GM12873 (cell line): ENCODE results near the gene VPS39.

Experiments used
- CTCF ChIP-seq: IDR thresholded peaks from 2 replicates; pipeline ENCODE4 v1.5.1; 2012; ENCODE audit warnings: low read depth, mild to moderate bottlenecking, moderate library complexity, low read length, control low read depth; ENCODE audit not compliant: insufficient read depth; ENCODE audit errors: missing control alignments

Gene VPS39

DNA sequence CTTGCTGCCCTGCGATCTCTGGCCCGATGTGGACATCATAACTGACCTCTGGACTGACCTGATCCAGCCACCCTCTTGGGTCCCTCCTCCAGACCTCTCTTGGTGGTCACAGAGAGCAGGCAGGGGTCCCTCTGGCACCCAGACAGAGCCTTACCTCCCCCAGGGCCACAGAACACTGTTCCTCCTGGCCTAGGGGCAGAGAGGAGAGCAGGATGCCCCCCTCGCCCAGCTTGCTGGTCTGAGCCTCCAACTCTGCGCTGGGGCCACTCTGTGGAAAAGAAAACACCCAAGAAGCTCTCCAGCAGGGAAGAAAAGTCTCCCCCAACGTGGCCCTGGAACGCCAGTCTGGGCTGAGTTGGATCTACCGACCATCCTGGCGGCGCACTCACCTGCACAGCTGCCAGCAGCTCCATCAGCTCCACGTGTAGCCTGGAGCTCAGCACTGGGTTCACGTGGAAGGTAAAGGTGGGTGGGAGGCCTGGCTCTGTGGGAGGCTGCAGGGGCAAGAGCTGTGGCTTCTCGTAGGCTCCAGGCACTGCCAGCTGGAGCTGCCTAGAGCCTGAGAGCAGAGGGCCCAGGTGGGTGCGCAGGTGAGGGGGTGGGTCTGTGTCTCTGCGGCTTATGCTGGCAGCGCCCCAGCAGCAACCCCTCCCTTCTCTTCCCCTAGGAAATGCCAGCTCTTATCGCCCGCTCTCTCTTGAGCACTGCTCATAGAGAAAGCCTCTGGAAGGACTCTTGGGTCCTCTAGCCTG is 57.7 kb downstream of the VPS39 start:
- no peak for TF ChIP-seq CTCF

DNA sequence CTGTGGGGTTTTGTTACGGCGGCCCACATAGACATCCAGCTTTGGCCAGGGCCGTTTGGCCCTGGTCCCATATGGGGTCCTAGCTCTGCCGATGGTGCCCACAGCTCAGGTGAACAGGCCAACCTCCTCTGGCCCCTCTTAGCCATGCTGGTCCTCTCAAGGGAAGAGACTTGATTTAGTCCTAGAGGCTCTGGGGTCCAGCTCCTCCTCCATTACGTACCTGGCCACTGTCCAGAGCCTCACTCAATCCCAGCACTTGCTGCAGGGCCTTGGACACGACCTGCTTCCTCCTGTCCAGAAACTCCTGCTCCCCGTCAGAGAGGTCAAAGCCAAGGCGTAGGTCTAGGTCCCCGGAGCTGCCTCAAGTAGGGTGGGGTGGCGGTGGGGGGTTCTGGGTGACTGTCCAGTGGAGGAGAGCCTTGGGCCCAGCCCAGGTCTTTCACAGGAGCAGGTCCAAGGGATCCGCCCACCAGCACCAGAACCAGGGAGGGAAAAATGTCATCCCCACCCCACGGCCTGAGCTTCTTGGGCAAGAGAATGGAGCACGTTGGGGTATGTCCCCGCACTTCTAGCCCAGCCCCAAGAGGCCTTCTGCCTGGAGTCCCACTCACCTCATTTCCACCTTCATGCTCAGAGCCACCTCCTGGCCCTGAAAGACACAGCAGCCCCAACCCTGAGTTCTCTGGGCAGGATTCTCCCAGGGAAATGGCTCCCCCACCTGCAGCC is 58.4 kb downstream of the VPS39 start:
- TF ChIP-seq CTCF = no peak

DNA sequence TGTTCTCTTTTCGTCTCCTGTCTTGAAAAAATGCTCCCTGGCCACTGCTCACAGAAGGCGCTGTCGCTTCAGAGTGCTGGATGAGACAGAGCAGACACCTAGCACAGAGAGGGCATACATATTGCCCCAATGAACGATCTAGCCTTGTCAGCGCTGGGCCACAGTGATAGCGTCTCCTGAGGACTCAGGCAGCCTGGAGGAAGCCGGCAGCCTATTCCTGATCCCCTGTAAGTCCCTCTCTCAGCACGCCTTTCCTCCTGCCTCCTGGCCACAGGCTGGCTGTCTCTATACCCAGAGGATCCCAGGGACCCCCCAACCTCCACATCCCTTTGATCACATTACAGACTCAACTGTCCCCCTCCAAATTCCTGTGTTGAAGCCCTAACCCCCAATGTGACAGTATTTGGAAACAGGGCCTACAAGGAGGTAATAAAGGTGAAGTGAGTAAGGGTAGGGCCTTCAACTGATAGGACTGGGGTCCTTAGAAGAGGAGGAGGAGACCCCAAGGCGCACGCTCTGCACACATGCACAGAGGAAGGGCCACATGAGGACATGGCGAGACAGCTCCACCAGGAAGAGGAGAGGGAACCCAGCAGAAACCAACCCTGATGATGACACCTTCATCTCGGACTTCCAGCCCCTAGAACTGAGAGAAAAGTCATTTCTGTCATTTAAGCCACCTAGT is 59.2 kb downstream of the VPS39 start:
- no peak for TF ChIP-seq CTCF

GRCh38 chr15:42147431-42147735 is 60.7 kb downstream of the VPS39 start:
- TF ChIP-seq CTCF = no peak

GRCh38 chr15:42146551-42147430 is 61.3 kb downstream of the VPS39 start:
- no peak for TF ChIP-seq CTCF

DNA sequence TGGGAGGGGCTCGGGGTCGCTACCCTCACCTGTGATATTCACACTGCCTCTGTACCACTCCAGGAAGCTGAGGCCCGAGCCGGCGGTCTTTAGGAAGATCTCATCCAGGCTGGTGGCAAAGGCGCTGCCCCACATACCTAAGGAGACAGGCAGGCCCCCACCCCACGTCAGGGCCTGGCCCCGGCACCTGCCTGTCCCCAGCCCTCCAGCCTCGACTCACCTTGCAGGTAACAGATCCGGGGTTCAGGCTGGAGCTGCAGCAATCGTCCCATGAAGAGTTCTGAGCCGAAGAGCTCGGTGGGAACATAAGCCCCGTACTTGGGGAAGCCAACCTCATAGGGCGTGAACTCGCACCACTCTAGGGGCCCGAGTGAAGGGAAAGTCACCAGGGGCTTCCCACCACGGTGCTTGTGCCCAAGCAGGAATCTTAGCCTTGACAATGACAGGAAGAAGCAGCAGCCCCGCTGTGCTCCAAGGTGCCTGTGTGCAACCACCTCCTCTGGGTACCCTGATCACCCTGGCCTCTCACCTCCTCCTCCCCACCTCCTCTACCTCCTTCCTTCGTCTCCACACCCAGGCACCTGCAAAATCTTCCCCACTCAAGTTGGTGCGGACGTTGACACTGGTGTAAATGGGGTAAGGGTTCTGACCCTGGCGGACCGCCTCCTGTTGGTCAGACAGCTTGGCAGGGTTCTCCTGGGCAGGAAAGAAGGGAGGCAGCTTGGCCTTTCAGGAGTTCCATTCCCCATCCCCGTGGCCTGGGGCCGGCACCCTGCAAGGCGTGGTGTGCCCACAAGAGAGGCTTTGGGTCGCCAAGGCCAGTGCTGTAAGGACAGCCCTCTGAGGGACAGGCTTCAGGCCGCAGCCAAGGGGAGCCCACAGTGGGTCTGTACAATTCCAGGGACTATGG is 62.3 kb downstream of the VPS39 start:
- TF ChIP-seq CTCF = no peak
